Stimulated activated CD4-positive, alpha-beta T cell treated with anti-CD3 and anti-CD28 coated beads, Interleukin-1b, Interleukin-23, amount 100 ng/mL, for 24 hours (primary cell): ENCODE data around the gene CCDC121.
A peak's percentile ranks its signal among the peaks of the same experiment; 100 is the strongest.

ENCODE experiments used
- DNase-seq, 4 experiments: peaks; one replicate each; pipeline ENCODE4 v3.0.0-alpha.2; 2020; ENCODE audit warnings: low read depth in 4 of 4, low spot score in 1 of 4

The CCDC121 gene, protein sequence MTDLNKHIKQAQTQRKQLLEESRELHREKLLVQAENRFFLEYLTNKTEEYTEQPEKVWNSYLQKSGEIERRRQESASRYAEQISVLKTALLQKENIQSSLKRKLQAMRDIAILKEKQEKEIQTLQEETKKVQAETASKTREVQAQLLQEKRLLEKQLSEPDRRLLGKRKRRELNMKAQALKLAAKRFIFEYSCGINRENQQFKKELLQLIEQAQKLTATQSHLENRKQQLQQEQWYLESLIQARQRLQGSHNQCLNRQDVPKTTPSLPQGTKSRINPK

DNA sequence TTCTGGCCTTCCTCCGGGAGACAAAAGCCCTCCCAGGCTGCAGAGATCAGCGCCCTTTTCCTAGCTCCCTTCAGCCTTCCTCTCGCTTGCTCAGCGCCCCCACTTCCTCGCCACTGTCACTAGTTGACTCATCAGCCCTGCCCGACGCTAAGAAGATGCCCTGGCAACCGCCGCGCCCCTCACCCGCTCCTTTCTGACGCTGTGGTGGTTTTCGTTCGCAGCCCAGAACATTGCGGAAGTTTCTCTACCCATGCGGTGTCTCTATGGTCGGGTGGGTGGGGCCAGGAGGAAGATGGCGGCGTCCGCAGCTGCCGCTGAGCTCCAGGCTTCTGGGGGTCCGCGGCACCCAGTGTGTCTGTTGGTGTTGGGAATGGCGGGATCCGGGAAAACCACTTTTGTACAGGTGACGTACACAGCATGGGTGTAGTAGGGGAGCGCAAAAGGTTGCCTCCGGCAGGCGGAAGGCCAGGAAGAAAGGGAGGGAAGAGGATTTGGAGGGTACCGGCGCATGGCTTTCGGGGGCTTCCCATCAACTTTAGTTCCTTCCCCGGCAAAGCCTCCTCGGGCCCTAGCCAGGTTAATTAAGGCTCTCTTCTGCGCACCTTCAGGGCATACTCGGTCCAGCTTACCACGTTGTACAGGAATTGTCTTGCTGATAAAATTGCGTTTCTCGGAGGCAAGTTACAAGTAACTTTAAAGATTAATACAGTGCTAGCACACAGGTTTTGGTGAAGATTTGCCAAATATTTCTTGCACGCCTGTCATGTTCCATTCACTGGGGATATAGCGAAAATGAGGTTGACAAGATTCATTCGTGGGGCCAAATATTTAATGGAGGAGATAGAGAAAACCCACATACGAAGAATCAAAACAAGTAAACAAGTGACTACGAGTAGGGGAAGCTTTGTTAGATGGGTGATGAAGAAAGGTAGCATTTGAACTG lies at the start of gene CCDC121, which contains the start of gene GPN1:
Gene CCDC121 (minus strand): TSS at position 246 of the 943 bp plus-strand sequence. CDS start 1,213 bp downstream, outside the sequence.
Gene GPN1 (plus strand): TSS at position 284 of the 943 bp plus-strand sequence. CDS start 9 bp downstream, at position 293.
- DNase-seq, result peak; percentile 85 to 95 (median 88)

DNA sequence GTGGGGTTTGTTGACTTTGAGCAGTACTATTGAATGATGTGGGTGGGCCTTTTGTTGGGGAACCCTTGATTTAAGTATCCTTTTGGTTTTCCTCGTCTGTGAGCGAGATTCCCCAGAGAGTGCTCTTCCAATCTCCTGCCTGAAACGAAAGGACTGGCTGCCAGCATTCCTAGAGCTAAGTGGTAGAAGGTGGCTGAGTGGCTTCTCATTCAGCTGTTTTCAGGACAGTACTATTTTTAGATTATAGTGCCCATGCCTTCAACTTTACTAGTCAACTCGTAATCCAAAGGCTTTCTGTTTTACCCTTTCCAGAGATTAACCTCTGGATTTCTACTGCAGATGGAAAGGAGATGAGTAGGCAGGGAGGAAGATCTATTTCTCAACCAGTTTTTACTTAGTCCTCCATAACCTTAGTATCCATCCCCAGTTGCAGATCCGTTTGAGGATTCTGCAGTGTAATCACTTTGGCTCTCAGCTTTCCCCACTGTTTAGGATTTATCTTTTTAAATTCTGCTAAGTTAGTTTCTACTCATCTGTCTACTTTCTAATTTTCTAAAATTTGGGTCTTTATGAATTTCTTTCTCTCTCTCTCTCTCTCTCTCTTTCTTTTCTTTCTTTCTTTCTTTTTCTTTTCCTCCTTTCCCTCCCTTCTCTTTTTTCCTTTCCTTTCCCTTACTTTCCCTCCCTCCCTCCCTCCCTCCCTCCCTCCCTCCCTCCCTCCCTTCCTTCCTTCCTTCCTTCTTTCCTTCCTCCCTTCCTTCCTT lies 44.1 kb upstream of the CCDC121 start:
- no peak for DNase-seq

- no peak for DNase-seq
Measured at GRCh38 chr2:27671235-27671634, 42.4 kb upstream of the CCDC121 start.

DNA sequence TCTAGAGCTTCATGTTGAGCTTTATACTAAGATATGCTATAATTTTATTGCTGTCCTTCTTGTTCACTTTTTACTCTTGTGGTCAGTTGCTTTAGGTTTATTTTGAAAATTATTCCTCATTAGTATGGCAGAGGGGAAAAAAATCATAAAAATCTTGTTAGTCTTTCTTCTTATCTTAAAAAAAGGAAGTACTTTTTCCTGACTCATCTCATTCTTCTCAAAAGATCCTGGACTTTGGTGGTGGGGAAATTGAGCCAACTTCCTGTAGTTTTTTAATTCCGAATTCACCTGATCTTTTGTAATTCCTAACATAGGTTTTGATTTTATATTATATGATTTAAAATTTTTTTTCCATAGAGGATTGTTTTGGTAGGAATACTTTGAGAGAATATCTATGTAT lies 38.6 kb upstream of the CCDC121 start:
- no peak for DNase-seq

- no peak for DNase-seq
Measured at GRCh38 chr2:27664622-27665363, 36.0 kb upstream of the CCDC121 start.

DNA sequence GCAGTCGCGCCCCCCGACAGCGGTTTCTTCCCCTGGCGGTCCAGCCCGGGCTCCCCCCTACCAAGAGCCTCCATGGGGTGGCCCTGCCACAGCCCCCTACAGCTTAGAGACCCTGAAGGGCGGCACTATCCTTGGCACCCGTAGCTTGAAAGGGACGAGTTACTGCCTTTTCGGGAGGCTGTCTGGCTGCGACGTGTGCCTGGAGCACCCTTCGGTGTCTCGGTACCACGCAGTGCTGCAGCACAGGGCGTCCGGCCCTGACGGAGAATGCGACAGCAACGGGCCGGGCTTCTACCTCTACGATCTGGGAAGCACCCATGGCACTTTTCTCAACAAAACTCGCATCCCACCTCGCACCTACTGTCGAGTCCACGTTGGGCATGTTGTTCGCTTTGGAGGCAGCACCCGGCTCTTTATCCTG lies 35.4 kb upstream of the CCDC121 start:
- DNase-seq, result no peak

DNA sequence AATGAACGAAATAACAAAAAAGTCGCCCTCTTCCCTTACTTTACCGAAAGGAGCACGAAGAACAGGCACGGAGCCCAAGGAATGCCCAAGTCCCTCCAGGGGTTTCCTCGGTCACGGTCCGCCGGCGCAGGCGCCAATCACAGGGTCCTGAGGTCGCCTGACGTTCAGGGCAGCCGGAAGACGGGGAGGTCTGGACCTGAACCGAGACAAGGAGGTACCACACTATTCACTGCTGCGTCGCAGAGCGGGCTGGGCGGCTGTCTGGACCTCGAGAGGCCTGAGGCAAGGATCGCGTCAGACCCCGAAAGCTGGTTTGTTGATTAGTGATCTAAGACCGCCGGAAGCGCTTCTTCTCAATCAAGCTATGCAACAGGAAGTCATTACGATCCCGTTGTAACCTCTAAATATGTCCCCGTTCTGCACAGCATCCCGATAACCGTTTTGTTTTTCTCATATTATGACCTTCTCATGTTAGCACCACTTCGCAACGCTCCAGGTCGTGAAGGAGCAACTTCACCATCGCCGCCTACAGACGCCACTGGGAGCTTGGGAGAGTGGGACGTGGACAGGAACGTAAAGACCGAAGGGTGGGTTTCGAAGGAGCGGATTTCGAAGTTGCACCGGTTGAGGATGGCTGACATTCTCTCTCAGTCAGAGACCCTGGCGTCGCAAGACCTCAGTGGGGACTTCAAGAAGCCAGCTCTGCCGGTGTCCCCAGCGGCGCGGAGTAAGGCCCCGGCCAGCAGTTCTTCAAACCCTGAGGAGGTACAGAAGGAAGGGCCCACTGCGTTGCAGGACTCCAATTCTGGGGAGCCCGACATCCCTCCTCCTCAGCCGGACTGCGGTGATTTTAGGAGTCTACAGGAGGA lies 34.7 kb upstream of the CCDC121 start, which contains the start of the genes SLC4A1AP and SUPT7L:
Gene SLC4A1AP (plus strand): TSS at position 605 of the 869 bp plus-strand sequence. CDS start 26 bp downstream, at position 631.
Gene SUPT7L (minus strand): TSS at position 330 of the 869 bp plus-strand sequence. CDS start 1,422 bp downstream, outside the sequence.
- DNase-seq, result peak; percentile 49 to 56 (median 51)

DNA sequence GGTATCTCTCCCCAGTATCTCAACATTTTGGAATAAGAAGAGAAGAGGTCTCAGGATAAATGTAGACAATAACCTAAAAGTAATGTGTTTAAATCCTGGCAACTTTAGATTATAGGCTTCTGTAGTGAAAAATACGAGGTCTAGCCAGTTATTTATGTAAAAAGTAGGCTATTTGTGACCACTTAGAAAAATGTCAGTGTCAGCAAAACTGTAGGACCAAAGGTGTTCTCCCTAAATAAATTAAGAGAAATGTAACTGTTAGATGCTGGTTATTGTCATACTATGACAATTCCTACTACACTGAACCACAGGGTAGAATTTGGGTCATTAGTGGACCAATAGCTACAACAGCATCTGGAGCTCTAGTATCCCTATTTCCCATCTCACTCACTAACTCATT lies 32.6 kb upstream of the CCDC121 start:
- no peak for DNase-seq

DNA sequence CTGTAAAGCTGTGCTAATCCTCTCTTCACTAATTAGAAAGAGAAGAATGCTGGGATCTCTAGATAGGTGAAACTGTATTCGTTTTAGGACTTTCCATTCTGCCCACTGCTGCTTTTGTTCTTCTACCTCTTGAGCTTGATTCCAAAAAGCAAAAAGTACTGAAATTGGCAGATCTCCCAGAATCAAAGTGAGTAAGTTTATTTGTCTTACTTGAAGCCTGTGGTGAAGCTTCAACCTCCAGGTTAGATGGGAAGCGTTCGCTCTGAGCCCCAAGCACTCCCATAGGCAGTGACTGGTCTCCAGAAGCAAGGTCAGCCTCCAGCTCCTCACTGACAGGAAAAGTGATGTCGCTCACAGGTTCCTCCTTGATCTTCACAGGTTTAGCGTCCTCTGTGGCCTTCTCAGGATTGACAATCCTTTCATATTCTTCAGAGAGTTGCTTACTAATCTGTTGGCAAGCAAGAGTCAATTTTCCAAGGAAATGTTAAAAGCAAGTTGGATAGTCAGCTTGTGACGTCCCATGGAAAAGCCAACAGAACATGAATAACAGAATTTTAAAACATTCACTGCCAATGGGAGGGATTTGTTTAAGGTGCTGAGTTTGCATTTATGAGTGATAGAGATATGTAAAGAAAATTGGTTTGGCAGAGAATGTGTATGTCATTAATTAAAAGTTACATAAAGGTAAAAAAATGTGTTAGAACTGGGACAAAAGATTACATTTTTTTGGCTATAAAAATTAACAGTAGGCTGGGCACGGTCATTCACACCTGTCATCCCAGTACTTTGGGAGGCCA lies 26.5 kb upstream of the CCDC121 start:
- no peak for DNase-seq

GRCh38 chr2:27653397-27653796 lies 24.6 kb upstream of the CCDC121 start:
- no peak for DNase-seq

GRCh38 chr2:27652790-27653189 lies 24.0 kb upstream of the CCDC121 start:
- no peak for DNase-seq

DNA sequence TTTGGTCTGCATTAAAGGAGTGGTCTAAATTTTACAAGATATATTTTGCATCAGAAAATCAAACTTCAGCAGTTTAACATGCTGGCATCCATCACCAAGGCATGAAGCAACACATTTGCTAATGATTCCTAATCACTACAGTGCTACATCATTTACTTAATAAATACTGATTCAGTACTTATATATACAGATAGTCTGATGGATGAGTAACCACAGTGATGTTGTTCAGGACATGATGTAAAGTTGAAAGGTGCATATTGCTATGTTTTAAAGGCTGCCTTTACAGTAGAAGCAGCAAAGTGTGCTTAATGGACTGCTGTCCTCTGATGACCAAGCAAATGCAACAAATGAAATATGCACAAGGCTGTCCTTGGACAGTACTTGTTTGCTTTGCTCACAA lies 23.5 kb upstream of the CCDC121 start:
- DNase-seq, result no peak

DNA sequence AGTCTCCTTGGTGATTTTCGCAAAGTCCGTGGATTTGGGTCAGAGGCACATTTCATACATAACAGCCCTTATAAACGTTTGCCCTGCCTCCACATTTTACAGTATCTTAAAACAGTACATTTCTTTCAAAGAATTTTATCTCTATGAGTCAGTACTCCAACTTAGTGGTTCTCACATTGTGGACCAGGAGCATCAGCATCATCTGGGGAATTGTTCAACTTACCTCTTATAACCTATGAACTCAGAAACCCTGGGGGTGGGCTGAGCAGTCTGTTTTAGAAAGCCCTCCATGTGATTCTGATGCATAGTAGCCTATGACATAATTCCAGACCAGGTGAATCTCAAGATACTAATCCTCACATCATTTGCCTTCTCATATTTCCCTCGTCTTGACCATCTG lies 22.2 kb upstream of the CCDC121 start:
- DNase-seq, result no peak

GRCh38 chr2:27647737-27648136 lies 18.9 kb upstream of the CCDC121 start:
- DNase-seq, result no peak

GRCh38 chr2:27647289-27647688 lies 18.5 kb upstream of the CCDC121 start:
- DNase-seq, result no peak

- DNase-seq, result no peak
Measured at GRCh38 chr2:27645197-27645596, 16.4 kb upstream of the CCDC121 start.

GRCh38 chr2:27640722-27641245 lies 12.0 kb upstream of the CCDC121 start:
- DNase-seq, result no peak

GRCh38 chr2:27638709-27639108 lies 9.9 kb upstream of the CCDC121 start:
- DNase-seq, result no peak
